ENCODE data around the gene MED12. TPM values are rescaled to one million over a fixed set of nuclear protein-coding genes. Genes with fewer than 3 reads are reported as not detected.

MED12 gene
- total and polyA plus RNA-seq, 8 donors, result 6.2 to 53.3 (median 27.9) TPM

DNA sequence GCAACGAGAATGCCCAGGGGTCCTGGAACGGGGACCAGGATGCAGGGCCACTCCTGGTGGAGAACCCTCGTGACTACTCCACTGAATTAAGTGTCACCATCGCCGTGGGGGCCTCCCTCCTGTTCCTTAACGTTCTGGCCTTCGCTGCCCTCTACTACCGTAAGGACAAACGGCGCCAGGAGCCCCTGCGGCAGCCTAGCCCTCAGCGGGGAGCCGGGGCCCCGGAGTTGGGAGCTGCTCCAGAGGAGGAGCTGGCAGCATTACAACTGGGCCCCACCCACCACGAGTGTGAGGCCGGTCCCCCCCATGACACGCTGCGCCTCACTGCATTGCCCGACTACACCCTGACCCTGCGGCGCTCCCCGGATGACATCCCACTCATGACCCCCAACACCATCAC lies 51.2 kb downstream of the MED12 start:
- Histone ChIP-seq H3K4me3 (no peak overlapping the region), H3K9me3 (no peaks in the 10 kb centered on the region), H3K4me1 (no peaks in the 10 kb centered on the region), H3K27me3 (no peaks in the 10 kb centered on the region), H3K27ac (no peak overlapping the region), H3K36me3 (no peaks in the 10 kb centered on the region)
- TF ChIP-seq EP300 (IDR thresholded peaks at IDR 0.05) (no peak), POLR2AphosphoS5 (IDR thresholded peaks at IDR 0.05) (no peak), POLR2A (IDR thresholded peaks at IDR 0.05) (no peak)
- TF ChIP-seq, protein P1, sequence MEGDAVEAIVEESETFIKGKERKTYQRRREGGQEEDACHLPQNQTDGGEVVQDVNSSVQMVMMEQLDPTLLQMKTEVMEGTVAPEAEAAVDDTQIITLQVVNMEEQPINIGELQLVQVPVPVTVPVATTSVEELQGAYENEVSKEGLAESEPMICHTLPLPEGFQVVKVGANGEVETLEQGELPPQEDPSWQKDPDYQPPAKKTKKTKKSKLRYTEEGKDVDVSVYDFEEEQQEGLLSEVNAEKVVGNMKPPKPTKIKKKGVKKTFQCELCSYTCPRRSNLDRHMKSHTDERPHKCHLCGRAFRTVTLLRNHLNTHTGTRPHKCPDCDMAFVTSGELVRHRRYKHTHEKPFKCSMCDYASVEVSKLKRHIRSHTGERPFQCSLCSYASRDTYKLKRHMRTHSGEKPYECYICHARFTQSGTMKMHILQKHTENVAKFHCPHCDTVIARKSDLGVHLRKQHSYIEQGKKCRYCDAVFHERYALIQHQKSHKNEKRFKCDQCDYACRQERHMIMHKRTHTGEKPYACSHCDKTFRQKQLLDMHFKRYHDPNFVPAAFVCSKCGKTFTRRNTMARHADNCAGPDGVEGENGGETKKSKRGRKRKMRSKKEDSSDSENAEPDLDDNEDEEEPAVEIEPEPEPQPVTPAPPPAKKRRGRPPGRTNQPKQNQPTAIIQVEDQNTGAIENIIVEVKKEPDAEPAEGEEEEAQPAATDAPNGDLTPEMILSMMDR (IDR thresholded peaks at IDR 0.05), result no peak
- no peak for DNase-seq
- intact Hi-C loops (cut with DNase I; ENCODE audit: low total_unique reads), result no loop called here
- 85 to 92% (median 89%) methylated on average over 6 to 22 of the region's 22 CpGs for WGBS, 5 donors

DNA sequence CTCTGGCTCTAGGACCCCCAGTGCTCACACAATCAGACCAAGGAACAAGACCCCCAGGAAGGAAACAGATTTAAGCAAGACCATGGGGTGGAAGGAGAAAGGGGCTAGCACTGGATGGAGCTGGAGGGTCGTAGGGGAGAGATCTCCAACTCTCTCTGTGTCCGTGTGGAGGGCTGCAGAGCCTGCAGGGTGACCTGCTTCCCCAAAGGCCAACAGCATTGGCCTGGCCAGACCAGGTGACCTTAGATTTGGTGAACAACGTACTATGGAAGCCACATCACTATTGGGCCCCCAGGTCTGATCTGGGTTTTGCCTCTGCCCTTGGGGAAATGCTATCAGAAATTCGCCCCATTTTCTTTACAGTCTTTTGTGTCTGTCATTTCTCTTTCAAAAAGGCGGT lies 52.3 kb downstream of the MED12 start:
- no peak for DNase-seq
- Histone ChIP-seq H3K36me3 (no peaks in the 10 kb centered on the region), H3K4me3 (no peak overlapping the region), H3K27ac (no peak overlapping the region), H3K9me3 (no peaks in the 10 kb centered on the region), H3K27me3 (no peaks in the 10 kb centered on the region), H3K4me1 (no peaks in the 10 kb centered on the region)
- WGBS, 5 donors, result 68 to 90% (median 82%) methylated on average over 4 to 5 of the region's 5 CpGs
- TF ChIP-seq POLR2AphosphoS5 (IDR thresholded peaks at IDR 0.05) (no peak), POLR2A (IDR thresholded peaks at IDR 0.05) (no peak)
- TF ChIP-seq, protein P1 (IDR thresholded peaks at IDR 0.05), result no peak
- intact Hi-C loops (cut with DNase I; ENCODE audit: low total_unique reads), result no loop called here

DNA sequence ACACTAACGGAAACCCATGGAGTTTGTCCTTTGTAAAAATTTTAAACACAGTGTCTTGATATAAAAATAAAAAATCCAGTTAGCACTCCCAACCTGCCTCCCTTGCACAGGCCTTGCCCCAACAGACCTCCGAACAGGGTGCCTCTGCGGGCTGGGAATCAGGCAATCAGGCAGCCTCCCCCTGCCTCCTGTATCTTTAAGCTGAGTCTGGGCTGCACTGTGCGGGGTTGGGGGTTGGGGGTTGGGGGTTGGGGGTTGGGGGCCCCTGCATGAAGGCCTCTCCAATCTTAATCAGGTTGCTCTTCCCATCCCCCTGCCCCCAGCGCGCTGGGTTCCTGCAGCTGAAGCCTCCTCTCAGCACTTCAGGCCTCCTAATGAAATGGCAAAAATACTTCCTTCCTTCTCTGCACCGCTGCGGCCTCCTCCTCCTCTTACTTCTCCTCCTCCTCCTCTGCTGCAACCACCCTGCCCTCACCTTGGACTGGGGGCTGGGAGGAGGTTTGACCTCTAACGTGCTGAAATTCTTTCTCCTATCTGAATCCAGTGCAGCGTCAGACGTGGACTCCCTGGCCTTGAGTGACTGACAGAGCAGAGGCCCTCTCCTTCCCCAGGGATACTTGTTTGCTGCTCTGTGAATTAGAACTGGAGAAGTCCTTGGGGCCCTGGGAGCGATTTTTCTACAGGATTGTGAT lies 52.9 kb downstream of the MED12 start:
- intact Hi-C loops (cut with DNase I; ENCODE audit: low total_unique reads), result no loop called here

DNA sequence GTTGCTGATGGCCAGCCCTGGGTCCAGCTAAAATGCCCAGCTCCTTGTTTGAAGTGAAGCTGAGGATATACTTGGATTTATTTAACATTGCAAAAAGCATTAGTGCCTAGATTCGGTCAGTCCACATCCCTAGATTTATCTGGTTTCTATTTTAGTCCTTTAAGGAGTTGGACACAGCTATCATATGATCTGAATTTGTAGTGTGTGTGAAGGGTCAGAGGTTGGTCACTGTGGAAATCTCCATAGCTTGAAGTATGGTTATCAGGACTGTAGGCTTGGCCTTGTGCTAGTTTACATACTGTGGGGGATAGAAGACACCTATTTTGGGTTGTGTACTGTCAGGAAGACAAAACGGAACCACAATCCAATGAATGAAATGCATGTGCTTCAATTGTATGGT lies 55.0 kb downstream of the MED12 start:
- WGBS, 5 donors, result 42 to 70% (median 49%) methylated on average over 2 of the region's 2 CpGs
- no peaks in the 10 kb centered on the region for H3K36me3 ChIP-seq
- TF ChIP-seq EP300 (IDR thresholded peaks at IDR 0.05) (no peak), POLR2AphosphoS5 (IDR thresholded peaks at IDR 0.05) (no peak), POLR2A (IDR thresholded peaks at IDR 0.05) (no peak)
- TF ChIP-seq, protein P1 (IDR thresholded peaks at IDR 0.05), result no peak
- H3K4me3 ChIP-seq, result no peak overlapping the region
- no peaks in the 10 kb centered on the region for H3K9me3 ChIP-seq
- H3K27me3 ChIP-seq, result no peaks in the 10 kb centered on the region
- intact Hi-C loops (cut with DNase I; ENCODE audit: low total_unique reads), result no loop called here
- H3K27ac ChIP-seq, result no peak overlapping the region
- DNase-seq, result no peak
- H3K4me1 ChIP-seq, result no peaks in the 10 kb centered on the region

More for the DNA sequence above, 52.9 kb downstream of the MED12 start:
- no peak for DNase-seq
- Histone ChIP-seq H3K4me1 (no peaks in the 10 kb centered on the region), H3K27ac (no peak overlapping the region), H3K4me3 (no peak overlapping the region), H3K27me3 (no peaks in the 10 kb centered on the region), H3K9me3 (no peaks in the 10 kb centered on the region), H3K36me3 (no peaks in the 10 kb centered on the region)
- 45 to 61% (median 52%) methylated on average over 9 to 12 of the region's 12 CpGs for WGBS, 5 donors
- no peak for TF ChIP-seq POLR2AphosphoS5 (IDR thresholded peaks at IDR 0.05)
- TF ChIP-seq, protein P1 (IDR thresholded peaks at IDR 0.05), result no peak
- no peak for TF ChIP-seq POLR2A (IDR thresholded peaks at IDR 0.05)
- no peak for TF ChIP-seq EP300 (IDR thresholded peaks at IDR 0.05)

Data from stomach (tissue), 9 donors.